HG02588 (cell line): ENCODE data around the gene DPF3.

Source experiments
- ATAC-seq: cut with Tn5 transposase; IDR thresholded peaks from one replicate; pipeline ENCODE4 v1.9.1; 2021; ENCODE audit warnings: mild to moderate bottlenecking, moderate library complexity; ENCODE audit not compliant: unreplicated experiment

DPF3 gene

DNA sequence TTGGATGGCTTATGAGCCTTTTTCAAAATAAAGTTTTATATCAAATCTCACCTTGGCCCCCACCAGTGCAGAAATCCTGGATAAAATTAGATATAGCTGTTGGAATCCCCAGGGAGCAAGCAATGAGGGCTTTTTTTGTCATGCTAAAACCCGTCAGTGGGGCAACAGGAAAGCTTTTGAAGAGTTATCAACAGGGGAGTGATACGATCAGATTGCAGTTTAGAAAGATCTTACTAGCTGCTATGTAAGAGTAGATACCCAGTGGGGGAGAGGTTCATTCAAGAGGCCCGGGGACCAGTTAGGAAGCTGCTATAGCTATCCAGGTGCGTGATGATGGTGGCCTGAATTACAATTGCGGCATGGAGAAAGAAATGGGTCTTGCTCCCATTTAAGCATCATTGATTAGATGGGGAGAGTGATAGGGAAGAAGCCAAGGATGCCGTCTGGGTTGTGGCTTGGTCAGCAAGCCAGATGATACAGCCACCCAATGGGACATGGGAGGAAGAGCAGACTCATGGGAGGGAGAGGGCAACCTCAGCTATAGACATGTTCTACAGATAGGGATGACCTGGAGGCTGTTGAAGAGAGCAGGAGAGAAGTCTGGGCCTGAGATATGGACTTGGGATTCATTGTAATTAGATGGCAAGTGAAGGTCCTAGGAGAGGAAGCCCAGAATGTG is 272.4 kb downstream of the DPF3 start:
- ATAC-seq: no peak

DNA sequence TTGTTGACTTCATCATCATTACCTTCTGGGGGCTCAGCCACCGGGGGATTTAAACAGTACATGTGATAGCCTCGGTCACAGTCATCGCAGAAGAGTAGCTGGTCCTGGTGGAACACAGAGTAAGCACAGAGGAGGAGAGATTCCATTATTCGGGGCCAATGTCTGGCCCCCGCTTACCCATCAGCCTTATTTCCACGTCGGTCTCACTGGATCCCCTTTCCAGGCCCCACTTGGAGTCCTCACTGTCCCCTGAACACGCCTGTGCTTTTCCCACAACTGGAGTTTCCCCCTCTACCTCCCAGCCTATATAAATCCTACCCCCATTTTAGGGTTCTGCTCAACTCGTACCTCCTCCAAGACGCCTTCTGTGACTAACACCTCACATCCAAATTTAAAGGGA is 274.0 kb downstream of the DPF3 start:
- ATAC-seq: no peak

DNA sequence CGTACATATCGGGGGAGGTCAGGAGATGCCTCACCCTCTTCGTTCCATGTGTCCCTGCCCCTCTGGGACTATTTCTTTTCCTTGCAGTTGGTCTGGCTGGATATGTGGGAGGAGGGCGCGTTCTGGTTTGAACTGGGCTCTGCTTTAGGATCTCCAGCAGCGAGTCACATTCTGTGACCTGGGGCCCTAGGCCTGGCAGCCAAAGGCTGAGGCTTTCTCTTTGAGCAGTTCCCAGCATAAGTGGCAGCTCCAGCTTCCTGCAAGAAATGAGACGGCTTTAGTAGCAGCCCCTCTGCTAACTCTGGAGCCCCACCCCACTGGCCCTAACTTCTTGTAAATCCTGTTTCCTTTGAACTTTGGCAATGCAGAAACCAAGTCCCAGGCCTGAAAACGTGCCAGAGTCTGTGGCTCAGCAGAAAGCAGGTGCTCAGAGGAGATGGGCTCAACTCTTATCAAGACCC is 274.8 kb downstream of the DPF3 start:
- ATAC-seq: no peak

DNA sequence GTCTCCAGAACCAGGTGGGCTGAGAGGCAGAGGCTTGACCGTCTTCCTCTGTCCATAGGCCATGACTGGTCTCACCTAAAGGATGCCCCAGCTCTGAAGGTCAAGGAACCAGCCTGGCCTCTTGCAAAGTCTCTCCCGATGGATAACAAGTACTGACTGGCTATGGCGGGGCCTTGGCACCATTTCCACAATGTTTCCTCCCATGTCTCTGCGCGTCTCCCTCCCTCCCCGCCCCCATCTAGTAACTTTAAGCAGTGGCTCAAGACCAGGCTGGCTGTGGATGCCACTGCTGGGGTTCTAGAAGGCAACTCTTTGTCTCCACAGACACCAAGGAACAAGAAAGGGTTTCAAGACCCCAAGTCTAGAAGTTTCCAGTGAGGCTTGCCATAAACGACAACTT is 275.5 kb downstream of the DPF3 start:
- no peak for ATAC-seq

DNA sequence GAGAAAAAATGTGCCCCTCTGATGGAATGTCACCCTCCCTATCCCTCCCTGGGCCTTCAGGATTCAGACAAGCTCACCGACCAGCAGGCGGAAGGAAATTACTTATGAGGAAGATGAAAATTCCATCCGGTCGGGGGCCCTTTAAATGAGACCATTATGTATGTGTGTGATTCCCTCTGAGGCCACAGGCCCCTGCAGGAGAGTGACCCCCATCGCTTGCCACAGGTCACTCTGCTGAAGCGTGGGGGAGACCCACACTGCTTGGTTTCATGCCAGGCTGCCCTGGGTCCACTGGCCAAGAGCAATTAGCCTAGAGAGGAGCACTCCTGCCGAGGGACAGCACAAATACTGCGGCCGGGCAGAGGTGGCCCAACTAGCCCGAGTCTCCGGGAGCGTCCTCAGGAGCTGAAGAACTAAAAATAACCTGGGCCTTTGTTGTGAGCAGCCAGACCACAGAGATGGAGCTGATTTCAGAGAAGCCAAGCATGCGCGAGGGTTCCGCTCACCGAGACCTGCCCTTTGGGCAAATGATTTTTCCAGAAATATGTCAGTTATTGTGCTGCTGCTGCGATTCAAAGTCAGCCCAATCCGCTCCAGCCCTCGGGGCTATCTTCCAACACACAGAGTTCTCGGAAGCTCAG is 276.4 kb downstream of the DPF3 start:
- ATAC-seq: no peak

DNA sequence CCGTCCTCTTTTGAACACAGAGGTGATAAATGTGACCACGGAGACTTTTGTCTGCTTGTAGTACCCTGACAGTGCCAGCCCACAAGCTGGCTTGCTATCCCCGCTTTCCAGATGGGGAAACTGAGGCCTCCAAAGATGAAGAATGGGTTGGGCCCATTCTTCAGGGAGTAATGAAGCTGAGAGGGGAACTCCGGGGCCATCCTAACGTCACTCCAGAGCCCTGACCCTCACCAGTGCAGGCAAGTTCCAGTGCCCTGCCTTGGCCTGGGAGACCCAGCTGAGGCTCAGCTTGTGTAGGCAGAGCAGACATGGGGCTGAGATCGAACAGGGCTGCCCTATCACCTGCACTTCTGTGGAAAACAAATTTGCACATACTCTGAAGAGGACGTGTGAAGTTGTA is 277.1 kb downstream of the DPF3 start:
- no peak for ATAC-seq

DNA sequence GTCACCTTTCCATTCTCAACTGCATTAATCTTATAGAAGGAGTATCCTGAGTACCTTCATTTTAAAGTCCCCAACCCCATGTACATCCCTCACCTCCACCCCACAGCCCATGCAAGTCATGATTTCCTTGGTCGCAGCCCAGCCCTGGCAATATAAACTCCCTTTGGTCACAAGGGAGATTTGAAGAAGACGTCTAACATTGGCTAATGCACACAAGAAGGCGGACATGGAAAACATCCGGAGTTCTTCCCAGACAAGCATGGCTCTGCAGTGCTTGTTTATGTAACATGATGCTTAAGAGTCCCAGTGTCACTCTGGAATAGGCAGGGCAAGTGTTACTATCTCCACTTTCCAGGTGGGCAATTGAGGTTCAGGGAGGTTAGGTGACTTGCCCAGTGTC is 277.6 kb downstream of the DPF3 start:
- no peak for ATAC-seq

DNA sequence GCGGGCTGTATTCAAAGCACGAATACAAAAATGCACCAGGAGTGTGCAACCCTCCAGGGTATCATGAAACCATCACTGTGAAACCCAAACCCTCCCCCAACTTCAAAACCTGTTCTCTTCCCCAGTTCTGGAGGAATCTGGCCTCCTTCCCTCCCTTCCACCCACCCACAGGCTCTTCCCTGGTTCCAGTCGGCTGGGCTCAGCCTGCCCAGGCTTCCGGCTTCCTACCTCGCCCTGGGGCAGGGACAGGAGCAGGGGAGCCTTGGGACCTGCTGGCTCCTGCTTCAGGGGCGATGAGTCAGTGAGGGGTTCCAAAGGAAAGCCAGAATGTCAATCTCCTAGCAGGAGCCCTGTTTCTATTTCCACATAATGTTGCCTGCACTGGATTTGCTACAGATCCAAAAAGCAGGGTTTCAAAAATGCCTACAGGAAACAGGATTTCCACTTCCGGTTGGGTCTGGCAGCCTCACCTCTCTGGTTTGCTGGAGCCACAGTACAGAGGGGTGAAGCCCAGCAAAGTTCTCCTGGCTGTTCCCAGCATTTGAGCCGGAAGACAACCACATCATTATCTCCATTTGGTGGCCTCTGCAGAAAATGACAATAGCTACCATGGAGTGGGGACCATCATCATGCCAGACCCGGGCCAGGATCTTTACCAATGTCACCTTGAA is 278.3 kb downstream of the DPF3 start:
- ATAC-seq: no peak

DNA sequence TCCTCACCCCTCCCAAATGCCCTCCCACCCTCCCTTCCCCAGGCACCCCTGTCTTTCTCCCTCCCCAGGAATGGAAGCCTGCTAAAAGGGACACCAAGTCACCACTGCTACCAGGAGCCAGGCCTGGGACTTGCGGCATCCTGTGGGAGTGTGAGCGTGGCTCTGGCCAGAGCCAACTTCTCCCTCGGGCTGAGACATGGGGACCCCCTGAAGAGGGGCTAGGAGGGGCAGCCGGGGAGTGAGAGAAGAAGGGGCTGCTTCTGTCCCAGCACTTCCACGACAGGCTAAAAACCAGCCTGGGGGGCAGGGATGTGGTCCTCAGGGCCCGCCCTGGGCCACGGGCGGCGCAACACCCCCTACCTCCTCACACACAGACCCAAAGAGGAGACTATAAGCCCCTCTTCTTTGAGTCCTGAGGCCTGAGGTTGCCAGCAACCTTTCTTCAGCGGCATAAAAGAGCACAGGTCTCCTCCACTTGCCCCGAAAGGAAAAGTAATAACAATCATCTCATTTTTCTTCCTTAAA is 278.9 kb downstream of the DPF3 start:
- ATAC-seq: no peak

DNA sequence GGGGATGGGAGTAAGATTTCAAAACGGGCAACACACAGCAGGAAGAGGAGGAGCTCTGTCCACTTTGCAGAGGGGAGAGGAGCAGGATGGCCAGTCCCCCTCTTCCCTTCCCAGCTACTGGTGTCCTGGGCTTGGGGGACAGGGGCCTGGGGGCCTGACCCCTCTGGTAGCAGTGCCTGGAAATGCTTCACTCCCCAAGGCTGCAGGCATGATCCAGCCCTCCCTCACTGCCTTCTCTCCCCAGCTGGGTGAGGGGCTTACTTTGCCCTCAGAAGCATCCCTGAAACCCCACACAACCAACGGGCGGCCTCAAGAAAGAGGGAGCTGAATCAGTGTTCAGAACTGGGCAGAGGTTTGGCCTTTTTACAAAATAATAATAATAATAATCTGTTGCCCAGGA is 279.5 kb downstream of the DPF3 start:
- ATAC-seq: no peak

DNA sequence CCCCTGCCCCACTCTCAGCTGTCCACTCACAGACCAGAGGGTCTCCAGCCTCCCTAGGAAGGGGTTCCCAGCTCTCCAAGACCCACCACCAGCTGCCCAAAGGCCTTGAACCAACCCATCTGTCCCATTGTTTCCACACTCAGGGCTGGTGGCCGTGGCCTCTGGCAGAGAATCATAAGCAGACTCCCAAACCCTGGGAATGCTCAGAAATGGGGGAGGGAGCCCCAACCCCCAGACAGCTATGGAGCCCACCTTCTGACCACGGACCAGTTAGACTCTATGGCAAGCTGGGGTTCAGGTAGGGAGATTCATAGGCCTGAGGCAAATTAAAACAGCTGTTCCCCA is 280.0 kb downstream of the DPF3 start:
- no peak for ATAC-seq

DNA sequence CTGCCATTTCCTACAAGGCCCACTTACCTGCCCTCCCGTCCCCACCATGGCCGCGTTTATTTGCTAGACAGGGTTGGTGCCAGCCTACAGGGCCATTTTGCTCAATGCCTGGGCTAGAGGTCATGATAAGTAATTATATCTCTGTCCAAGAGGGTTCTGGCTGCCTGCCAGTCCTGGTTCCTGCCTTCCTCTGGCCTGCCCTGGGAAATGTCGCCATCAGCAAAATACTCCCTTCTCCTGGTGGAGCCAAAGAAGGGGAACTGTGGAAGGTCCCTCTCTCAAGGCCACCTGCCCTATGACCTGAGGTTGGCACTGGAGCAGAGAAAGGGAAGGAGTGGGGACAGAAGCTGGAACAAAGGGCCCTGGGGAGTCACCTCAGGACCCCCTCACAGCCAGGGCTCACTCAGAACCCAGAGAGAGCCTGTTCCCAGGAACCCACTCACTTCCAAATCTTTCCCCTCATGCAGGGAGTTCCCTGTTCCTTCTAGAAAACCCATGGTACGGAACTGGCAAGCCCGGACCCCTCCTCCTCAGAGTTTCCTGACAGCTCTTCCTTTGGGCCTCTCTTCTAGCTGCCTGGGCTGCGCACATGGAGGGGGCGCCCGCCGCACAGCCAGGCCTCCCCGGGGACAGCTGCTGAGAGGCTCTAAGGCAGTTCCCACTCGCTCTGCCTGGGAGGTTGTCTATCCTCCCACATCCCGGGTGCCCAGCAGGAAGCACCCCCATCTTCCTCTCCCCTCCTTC is 280.5 kb downstream of the DPF3 start:
- ATAC-seq: no peak

DNA sequence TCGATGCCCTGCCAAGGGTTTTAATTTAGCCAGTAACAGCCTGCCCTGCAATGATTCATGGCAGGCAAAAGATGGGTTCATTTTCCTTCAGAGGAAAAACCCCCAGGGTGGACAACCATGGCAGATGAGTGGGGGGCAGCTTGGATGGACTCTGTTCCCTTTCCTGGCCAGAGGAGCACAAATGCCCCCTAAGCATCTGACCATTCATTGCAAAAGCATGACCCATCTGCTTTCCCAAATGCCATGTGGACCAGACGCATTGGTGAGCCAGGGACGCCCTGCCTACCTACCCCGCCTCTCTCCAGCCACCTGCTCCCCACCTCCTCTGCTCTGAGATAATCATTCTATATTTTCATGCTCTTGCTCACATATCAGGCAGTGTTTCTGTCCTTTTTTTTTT is 281.9 kb downstream of the DPF3 start:
- ATAC-seq: no peak

DNA sequence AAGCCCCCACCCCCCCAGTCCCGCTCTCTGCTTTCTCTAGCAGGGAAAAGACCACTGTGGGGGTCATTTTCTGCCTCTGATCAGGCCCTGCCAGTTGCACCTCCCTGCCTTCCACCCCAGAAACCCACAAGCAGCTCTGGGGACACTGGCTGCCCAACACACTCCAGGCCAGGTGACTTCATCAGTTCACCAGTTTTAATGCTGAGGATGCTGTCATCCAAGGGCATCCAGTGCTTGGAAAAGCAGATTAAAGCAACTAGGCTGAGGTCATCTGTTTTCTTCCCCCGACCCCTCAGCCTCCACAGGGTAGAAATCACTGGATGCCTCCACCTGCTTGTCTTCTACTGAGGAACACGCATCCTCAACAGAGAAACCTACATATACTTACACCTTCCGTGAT is 282.4 kb downstream of the DPF3 start:
- ATAC-seq: no peak

DNA sequence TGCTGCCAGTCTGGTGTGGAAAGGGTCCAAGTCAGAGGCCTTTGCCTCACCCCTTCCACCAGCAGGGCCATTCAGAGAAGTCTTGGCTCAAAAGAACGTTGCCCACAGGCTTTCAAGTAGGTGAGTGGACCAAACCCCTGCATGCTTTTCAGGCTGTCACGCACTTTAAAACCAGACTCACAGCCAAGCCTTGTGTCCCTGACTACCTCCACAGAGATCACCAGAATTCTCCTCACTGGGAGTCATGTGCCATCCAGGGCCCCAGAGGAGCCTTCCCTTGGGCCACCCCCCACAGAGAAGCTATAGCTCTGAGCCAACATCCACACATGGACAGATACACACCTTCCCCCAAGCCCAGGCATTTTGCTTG is 283.1 kb downstream of the DPF3 start:
- ATAC-seq: no peak

DNA sequence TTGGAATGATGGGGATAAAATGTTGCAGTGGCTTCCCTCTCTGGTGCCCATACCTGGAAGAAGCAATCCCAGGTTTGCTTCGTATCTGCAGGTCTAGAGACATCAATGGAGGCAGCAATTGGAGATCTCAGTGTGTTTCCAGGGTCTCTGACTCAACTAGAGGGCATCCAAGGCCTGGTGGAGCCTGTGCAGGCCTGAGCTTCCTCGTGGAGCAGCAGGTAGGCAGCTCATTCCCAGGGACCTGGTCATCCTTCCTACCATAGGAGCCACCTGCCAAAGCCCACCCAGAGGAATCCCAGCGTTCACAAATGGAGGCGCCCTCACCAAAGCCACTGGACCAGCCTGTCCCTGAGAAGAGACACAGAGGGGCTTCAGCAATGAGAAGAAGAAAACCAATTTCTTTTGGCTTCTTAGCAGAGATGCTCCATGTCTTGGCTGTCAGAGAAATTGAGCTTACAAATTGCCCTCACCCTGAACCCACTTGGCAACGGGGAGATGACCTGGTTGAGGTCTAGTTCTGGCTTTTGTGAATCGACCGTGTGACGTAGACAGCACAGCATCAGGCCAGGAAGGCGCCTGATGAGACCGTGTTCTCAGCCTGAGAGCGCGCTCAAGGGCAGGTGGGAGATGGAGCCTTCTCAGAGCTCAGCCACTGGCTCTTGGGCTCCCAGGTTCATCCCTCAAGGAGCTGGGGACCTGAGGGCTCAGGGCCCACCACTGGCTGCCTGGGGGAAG is 283.6 kb downstream of the DPF3 start:
- ATAC-seq: no peak

DNA sequence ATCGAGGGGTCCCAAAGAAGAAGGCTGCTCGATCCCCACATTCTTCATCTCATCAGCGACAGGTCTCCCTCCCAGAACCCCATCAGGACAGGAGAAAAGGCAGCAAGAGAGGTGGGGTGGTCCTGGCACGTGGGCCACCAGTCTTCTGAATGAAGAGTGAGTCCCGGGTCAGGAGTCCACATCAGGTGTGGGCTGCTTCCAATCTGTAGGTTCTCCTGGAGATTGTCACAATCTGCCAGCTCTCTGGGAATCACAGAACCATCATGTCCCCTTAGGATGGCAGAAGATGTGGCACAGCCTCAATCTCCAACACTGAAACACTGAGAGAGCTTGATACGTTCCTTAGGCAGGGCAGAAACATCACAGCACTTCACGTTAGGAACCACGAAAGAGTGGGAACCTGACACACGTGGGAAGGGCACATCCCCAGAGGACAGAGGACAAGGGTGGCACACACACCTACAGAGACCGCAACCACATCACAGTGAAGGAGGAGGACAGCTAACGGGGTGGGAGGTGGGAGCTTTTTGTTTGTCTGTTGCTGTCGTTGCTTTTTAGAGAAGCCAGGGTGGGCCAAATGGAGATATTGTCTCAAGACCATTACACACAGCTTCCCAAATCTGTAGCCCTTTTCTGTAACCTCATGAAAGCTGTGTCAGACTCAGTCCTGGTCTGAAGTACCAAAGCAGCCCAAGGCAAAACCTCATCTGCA is 284.5 kb downstream of the DPF3 start:
- no peak for ATAC-seq

DNA sequence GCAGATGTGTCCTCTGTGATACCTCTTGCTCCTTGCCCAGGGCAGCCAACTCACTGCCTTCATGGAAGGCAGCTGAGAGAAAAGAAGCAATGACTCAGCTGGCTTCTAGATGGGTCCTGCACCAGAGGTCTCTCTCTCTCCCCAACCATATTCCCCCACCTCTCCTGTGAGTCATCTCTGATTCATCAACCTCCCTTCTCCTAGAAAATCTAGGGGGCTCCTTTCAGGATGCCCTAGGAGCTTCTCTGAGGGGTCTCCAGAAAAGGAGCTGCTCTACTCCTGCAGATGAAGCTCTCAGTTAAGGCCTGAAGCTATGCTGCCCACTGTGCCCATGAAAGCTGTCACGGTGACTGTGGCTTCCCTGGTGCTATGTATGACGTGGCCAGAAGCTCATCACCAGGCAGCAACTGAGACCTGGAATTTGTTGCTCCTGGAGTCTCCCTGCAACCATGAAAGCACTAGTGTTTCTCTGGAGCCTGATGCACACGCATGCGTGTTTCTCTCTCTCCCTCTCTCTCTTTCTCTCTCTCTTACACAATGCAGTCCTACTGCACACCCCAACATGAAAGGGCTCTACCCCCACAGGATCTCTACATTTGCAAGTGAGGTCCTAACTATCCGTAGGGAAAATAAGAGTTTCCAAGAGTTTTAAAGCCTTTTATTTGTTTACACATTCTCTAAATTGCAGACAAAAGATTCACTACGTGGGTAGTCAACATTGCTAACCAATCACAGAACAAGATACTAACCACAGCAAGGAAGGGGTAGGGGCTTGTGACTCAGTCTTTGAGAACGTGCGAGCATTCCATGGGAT is 285.3 kb downstream of the DPF3 start:
- ATAC-seq: no peak

DNA sequence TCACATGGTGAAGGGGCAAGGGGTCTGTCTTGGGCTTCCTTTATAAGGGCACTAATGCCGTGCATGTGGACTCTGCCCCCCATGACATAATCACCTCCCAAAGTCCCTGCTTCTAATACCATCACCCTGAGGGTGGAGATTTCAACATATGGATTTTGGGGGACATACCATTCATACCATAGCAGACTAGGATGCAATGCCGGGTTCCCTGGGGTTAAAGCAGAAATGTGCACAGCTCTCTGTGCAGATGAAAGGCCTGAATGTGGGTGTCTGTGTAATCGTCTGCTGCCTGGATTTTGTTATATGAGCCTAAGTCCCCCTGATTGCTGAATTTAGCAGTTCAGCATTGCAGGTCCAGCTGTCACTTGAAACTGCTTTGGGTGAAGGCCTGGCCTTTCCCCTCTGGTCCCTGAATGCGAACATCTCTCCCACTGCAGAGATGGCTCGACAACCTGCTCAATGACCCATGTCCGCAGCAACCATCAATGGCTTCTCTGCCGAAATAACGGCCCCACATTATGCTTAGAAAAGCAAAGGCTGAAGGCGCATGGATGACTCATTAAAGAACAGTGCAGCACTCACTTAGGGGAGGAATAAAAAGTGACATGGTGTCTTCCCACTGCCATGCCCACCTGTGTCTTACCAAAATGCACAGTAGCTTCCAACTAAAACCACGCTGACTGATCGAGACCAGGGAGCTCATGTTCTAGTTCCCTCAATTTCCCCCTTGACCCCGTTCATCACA is 286.3 kb downstream of the DPF3 start:
- ATAC-seq: no peak
